NK-92 (cell line): ENCODE data around the gene ADAMTSL5.
A peak's percentile ranks its signal among the peaks of the same experiment; 100 is the strongest.
"Not testable (repeated sequence)": the region's sequence is repeated elsewhere in the genome, so short reads cannot be mapped to it uniquely, and the experiment has no call there.

Experiments
- DNase-seq: peaks from one replicate; lab custom pipeline; 2025; ENCODE audit not compliant: unreplicated experiment; lab: John Stamatoyannopoulos, UW

ADAMTSL5 gene

GRCh38 chr19:1513499-1514294 is 878 bp upstream of the ADAMTSL5 start:
- DNase-seq: no peak

GRCh38 chr19:1511318-1512317 is 1.2 kb downstream of the ADAMTSL5 start:
- DNase-seq: no peak

GRCh38 chr19:1510807-1511206 is 2.0 kb downstream of the ADAMTSL5 start:
- DNase-seq: no peak

GRCh38 chr19:1510442-1510806 is 2.4 kb downstream of the ADAMTSL5 start:
- DNase-seq: no peak

GRCh38 chr19:1509602-1510441 is 3.0 kb downstream of the ADAMTSL5 start:
- no peak for DNase-seq

- DNase-seq: no peak
Observed at GRCh38 chr19:1508507-1508856, 4.3 kb downstream of the ADAMTSL5 start.

- peak; percentile 44 for DNase-seq
Observed at GRCh38 chr19:1507763-1508506, 4.9 kb downstream of the ADAMTSL5 start.

GRCh38 chr19:1507192-1507660 is 5.6 kb downstream of the ADAMTSL5 start:
- DNase-seq: no peak

GRCh38 chr19:1505991-1506881 is 6.6 kb downstream of the ADAMTSL5 start:
- DNase-seq: no peak

- no peak for DNase-seq
Observed at GRCh38 chr19:1505012-1505411, 7.8 kb downstream of the ADAMTSL5 start.

- no peak for DNase-seq
Observed at GRCh38 chr19:1503925-1504773, 8.7 kb downstream of the ADAMTSL5 start.

- DNase-seq: no peak
Observed at GRCh38 chr19:1503089-1503924, 9.5 kb downstream of the ADAMTSL5 start.

GRCh38 chr19:1502433-1503088 is 10.3 kb downstream of the ADAMTSL5 start:
- DNase-seq: no peak

GRCh38 chr19:1501200-1501595 is 11.6 kb downstream of the ADAMTSL5 start:
- DNase-seq: no peak

GRCh38 chr19:1499231-1499630 is 13.6 kb downstream of the ADAMTSL5 start:
- DNase-seq: not testable (repeated sequence)

GRCh38 chr19:1497578-1498235 is 15.1 kb downstream of the ADAMTSL5 start:
- DNase-seq: no peak
